Bronchial epithelial cell (primary cell): ENCODE measurements around the gene TAC3. TPM values are rescaled to one million over a fixed set of nuclear protein-coding genes. Genes with fewer than 3 reads are reported as not detected.
"Not testable (repeated sequence)": the region's sequence is repeated elsewhere in the genome, so short reads cannot be mapped to it uniquely, and the experiment has no call there.

Source experiments
- DNase-seq: peaks from one replicate; pipeline ENCODE4 v3.0.0-alpha.2; 2010; ENCODE audit warnings: low read depth
- FAIRE-seq: peaks from 2 replicates; lab custom pipeline; 2011; peaks lifted over from hg19 to GRCh38; lab: Jason Lieb, UNC
- H3K27me3 ChIP-seq: 2 replicates; pipeline ENCODE4 v1.5.1; 2011; ENCODE audit warnings: low read length; ENCODE audit not compliant: control insufficient read depth, insufficient read depth
- H3K36me3 ChIP-seq: 2 replicates; pipeline ENCODE4 v1.5.1; 2011; ENCODE audit warnings: low read length; ENCODE audit not compliant: control insufficient read depth, insufficient read depth
- H3K4me3 ChIP-seq: 2 replicates; pipeline ENCODE4 v1.5.1; 2011; ENCODE audit warnings: mild to moderate bottlenecking, low read depth, low read length, control low read depth
- CTCF ChIP-seq: IDR thresholded peaks from 2 replicates; pipeline ENCODE4 v1.5.1; 2011; ENCODE audit warnings: mild to moderate bottlenecking, moderate library complexity, low read length, control low read depth, inconsistent platforms; ENCODE audit not compliant: insufficient read depth, severe bottlenecking
- total RNA-seq: library from RNA; depleted of rRNA; stranded (reverse); fragments of >200 nt; gene quantifications from 2 replicates; pipeline ENCODE4 v1.2.1, GENCODE V29; 2014

The TAC3 gene
- total RNA-seq, 1 donor from 2014 or later, result not detected

- peak; percentile 52 for DNase-seq
- no peak for FAIRE-seq
- Histone ChIP-seq H3K27me3 (no peaks in the 10 kb centered on the region), H3K4me3 (no peak overlapping the region), H3K36me3 (no peaks in the 10 kb centered on the region)
- TF ChIP-seq CTCF, result peak; percentile 97
Observed at GRCh38 chr12:56987551-56988053, 28.7 kb downstream of the TAC3 start.

GRCh38 chr12:56987011-56987410, 29.3 kb downstream of the TAC3 start:
- no peak for TF ChIP-seq CTCF
- Histone ChIP-seq H3K27me3 (no peaks in the 10 kb centered on the region), H3K4me3 (no peak overlapping the region), H3K36me3 (no peaks in the 10 kb centered on the region)
- DNase-seq, result no peak
- FAIRE-seq, result no peak

- not testable (repeated sequence) for FAIRE-seq, H3K4me3 ChIP-seq, H3K27me3 ChIP-seq, H3K36me3 ChIP-seq
- DNase-seq, result peak; percentile 98
Observed at GRCh38 chr12:56985714-56986113, 30.6 kb downstream of the TAC3 start.

GRCh38 chr12:56983386-56983785, 32.9 kb downstream of the TAC3 start:
- no peak for DNase-seq
- TF ChIP-seq CTCF, result no peak
- H3K4me3 ChIP-seq, result no peak overlapping the region
- H3K27me3 ChIP-seq, result no peaks in the 10 kb centered on the region
- no peaks in the 10 kb centered on the region for H3K36me3 ChIP-seq
- no peak for FAIRE-seq

- not testable (repeated sequence) for H3K4me3 ChIP-seq, H3K36me3 ChIP-seq, DNase-seq, FAIRE-seq, H3K27me3 ChIP-seq
Observed at GRCh38 chr12:56982578-56983236, 33.6 kb downstream of the TAC3 start.

- no peak for TF ChIP-seq CTCF
- Histone ChIP-seq H3K27me3 (no peaks in the 10 kb centered on the region), H3K36me3 (no peaks in the 10 kb centered on the region), H3K4me3 (no peak overlapping the region)
- FAIRE-seq, result no peak
- DNase-seq, result no peak
Observed at GRCh38 chr12:56980941-56981530, 35.3 kb downstream of the TAC3 start.
